ENCODE data around the gene SF3B4. TPM values are rescaled to one million over a fixed set of nuclear protein-coding genes. Genes with fewer than 3 reads are reported as not detected.

SF3B4 gene
- polyA plus RNA-seq, 1 experiment: 47.6 TPM

- CTCF ChIA-PET: interaction anchor here (0.9 kb wide), 1 partner anchor 8 kb away, joined by 4 read pairs; no protein-coding TSS in a partner anchor
- H3K27me3 ChIP-seq (ENCODE audit: control insufficient read depth, insufficient read depth, low read length): no peaks in the 10 kb centered on the region
- no peaks in the 10 kb centered on the region for H3K9me3 ChIP-seq (ENCODE audit: control insufficient read depth, insufficient read depth, low read length)
- H3K4me3 ChIP-seq (ENCODE audit: low read depth, low read length): no peak overlapping the region
- H3K27ac ChIP-seq (ENCODE audit: low read depth, low read length): no peak overlapping the region
- POLR2A ChIA-PET: no interaction called here
- no peak for TF ChIP-seq CTCF (IDR thresholded peaks at IDR 0.05; ENCODE audit: low read depth, low read length)
- no peak for DNase-seq (ENCODE audit: low read depth, low spot score)
Observed at GRCh38 chr1:149934356-149934755, 6.8 kb upstream of the SF3B4 start.

- Histone ChIP-seq H3K4me3 (ENCODE audit: low read depth, low read length) (no peak overlapping the region), H3K27ac (ENCODE audit: low read depth, low read length) (no peak overlapping the region), H3K27me3 (ENCODE audit: control insufficient read depth, insufficient read depth, low read length) (no peaks in the 10 kb centered on the region), H3K9me3 (ENCODE audit: control insufficient read depth, insufficient read depth, low read length) (no peaks in the 10 kb centered on the region)
- ChIA-PET CTCF (no interaction called here), POLR2A (no interaction called here)
- no peak for TF ChIP-seq CTCF (IDR thresholded peaks at IDR 0.05; ENCODE audit: low read depth, low read length)
- no peak for DNase-seq (ENCODE audit: low read depth, low spot score)
Observed at GRCh38 chr1:149933208-149933607, 5.6 kb upstream of the SF3B4 start.

GRCh38 chr1:149932474-149932873, 4.9 kb upstream of the SF3B4 start:
- TF ChIP-seq CTCF (IDR thresholded peaks at IDR 0.05; ENCODE audit: low read depth, low read length): no peak
- CTCF ChIA-PET: no interaction called here
- H3K27me3 ChIP-seq (ENCODE audit: control insufficient read depth, insufficient read depth, low read length): no peaks in the 10 kb centered on the region

GRCh38 chr1:149931212-149931790, 3.7 kb upstream of the SF3B4 start:
- no peaks in the 10 kb centered on the region; the same call in 1 of the 2 replicates for H3K9me3 ChIP-seq (ENCODE audit: control insufficient read depth, insufficient read depth, low read length)
- H3K27ac ChIP-seq (ENCODE audit: low read depth, low read length): no peak overlapping the region
- ChIA-PET POLR2A (no interaction called here), CTCF (no interaction called here)
- H3K4me3 ChIP-seq (ENCODE audit: low read depth, low read length): no peak overlapping the region
- no peaks in the 10 kb centered on the region for H3K27me3 ChIP-seq (ENCODE audit: control insufficient read depth, insufficient read depth, low read length)
- DNase-seq (ENCODE audit: low read depth, low spot score): no peak
- TF ChIP-seq CTCF (IDR thresholded peaks at IDR 0.05; ENCODE audit: low read depth, low read length): no peak

More at GRCh38 chr1:149932474-149932873, 4.9 kb upstream of the SF3B4 start:
- POLR2A ChIA-PET: no interaction called here
- DNase-seq (ENCODE audit: low read depth, low spot score): no peak
- no peak overlapping the region for H3K4me3 ChIP-seq (ENCODE audit: low read depth, low read length)
- H3K9me3 ChIP-seq (ENCODE audit: control insufficient read depth, insufficient read depth, low read length): no peaks in the 10 kb centered on the region; the same call in 1 of the 2 replicates
- H3K27ac ChIP-seq (ENCODE audit: low read depth, low read length): no peak overlapping the region

GRCh38 chr1:149929856-149930255, 2.3 kb upstream of the SF3B4 start:
- H3K4me3 ChIP-seq (ENCODE audit: low read depth, low read length): no peak overlapping the region
- ChIA-PET POLR2A (interaction anchor here (2.3 kb wide), 1 partner anchor 43 kb away, joined by 18 read pairs; a partner anchor contains a TSS), CTCF (no interaction called here)
- H3K27ac ChIP-seq (ENCODE audit: low read depth, low read length): no peak overlapping the region
- DNase-seq (ENCODE audit: low read depth, low spot score): no peak
- TF ChIP-seq CTCF (IDR thresholded peaks at IDR 0.05; ENCODE audit: low read depth, low read length): no peak
- H3K9me3 ChIP-seq (ENCODE audit: control insufficient read depth, insufficient read depth, low read length): no peaks in the 10 kb centered on the region; the same call in 1 of the 2 replicates
- no peaks in the 10 kb centered on the region for H3K27me3 ChIP-seq (ENCODE audit: control insufficient read depth, insufficient read depth, low read length)

Measured in AG04450 (cell line).